DOHH2 (cell line): ENCODE measurements around the gene IQGAP3.

Experiments
- CTCF ChIP-seq: fragments of 200-600 bp; sonication (generic); IDR thresholded peaks from one replicate; pipeline ENCODE4 v1.5.1; 2014; ENCODE audit warnings: antibody characterized with exemption, mild to moderate bottlenecking, low read depth, low read length; ENCODE audit not compliant: poor library complexity, severe bottlenecking
- EZH2phosphoT487 ChIP-seq: fragments of 200-600 bp; sonication (generic); IDR thresholded peaks from 2 replicates; pipeline ENCODE4 v1.6.1; 2017; ENCODE audit warnings: borderline replicate concordance, mild to moderate bottlenecking, antibody characterized with exemption, low read length, moderate library complexity, mixed read lengths

GRCh38 chr1:156615946-156616345, 43.6 kb upstream of the IQGAP3 start:
- TF ChIP-seq CTCF (no peak), EZH2phosphoT487 (no peak)
